ENCODE measurements around the gene CFAP65. TPM values are rescaled to one million over a fixed set of nuclear protein-coding genes. Genes with fewer than 3 reads are reported as not detected.

Gene CFAP65
- polyA plus RNA-seq, 1 donor (not counting 4 experiments of a cell fraction or from before 2014, with no cell fraction given) = not detected

DNA sequence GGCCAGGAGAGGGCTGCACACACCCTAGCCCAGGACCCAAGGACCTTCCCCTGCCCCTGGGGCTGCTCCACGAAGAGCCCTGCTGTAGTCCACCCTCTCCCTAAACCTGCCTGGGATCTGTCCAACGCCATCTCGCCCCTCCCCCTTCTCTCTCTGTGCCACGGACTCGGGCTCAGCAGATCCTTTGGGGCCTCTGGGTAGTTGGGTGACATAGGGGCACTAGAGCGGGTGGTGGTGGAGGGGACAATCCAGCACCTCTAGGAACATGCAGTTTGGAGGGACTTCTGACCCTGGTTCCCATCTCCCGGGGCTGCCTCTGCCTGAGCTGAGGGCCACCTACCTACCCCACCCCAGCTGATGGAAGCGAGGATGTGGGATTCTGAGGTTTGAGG is 40.8 kb downstream of the CFAP65 start:
- Histone ChIP-seq H3K9me3 (ENCODE audit: control insufficient read depth, low read depth, low read length) (no peaks in the 10 kb centered on the region), H2AFZ (ENCODE audit: control insufficient read depth, low read length) (no peak overlapping the region), H3K27ac (ENCODE audit: control insufficient read depth, insufficient read depth, low read length) (no peak overlapping the region), H3K27me3 (ENCODE audit: control insufficient read depth, extremely low read depth, insufficient read depth, low read length) (peaks cover 83% of the 10 kb centered on the region), H3K4me2 (ENCODE audit: control insufficient read depth, extremely low read depth, insufficient read depth, low read depth, low read length) (no peak overlapping the region), H3K36me3 (ENCODE audit: control insufficient read depth in 2 of 2, extremely low read depth in 1 of 2, insufficient read depth in 2 of 2, low read length in 2 of 2) (no peaks in the 10 kb centered on the region), H3K4me1 (ENCODE audit: control insufficient read depth, extremely low read depth, insufficient read depth, low read length) (peaks cover 15% of the 10 kb centered on the region), H3K9me1 (ENCODE audit: control insufficient read depth, extremely low read depth, insufficient read depth, low read length) (no peaks in the 10 kb centered on the region), H4K20me1 (ENCODE audit: control insufficient read depth, extremely low read depth, insufficient read depth, low read length) (peaks cover 4% of the 10 kb centered on the region), H3K79me2 (ENCODE audit: control insufficient read depth, insufficient read depth, low read length) (no peaks in the 10 kb centered on the region), H3K4me3 (ENCODE audit: control insufficient read depth in 2 of 3, extremely low read depth in 1 of 3, insufficient read depth in 2 of 3, low read depth in 1 of 3, low read length in 3 of 3) (no peak overlapping the region), H3K9ac (ENCODE audit: control insufficient read depth, extremely low read depth, insufficient read depth, low read length) (no peak overlapping the region)
- no peak for TF ChIP-seq EZH2 (IDR thresholded peaks at IDR 0.05; ENCODE audit: low read length)
- TF ChIP-seq, protein P1, sequence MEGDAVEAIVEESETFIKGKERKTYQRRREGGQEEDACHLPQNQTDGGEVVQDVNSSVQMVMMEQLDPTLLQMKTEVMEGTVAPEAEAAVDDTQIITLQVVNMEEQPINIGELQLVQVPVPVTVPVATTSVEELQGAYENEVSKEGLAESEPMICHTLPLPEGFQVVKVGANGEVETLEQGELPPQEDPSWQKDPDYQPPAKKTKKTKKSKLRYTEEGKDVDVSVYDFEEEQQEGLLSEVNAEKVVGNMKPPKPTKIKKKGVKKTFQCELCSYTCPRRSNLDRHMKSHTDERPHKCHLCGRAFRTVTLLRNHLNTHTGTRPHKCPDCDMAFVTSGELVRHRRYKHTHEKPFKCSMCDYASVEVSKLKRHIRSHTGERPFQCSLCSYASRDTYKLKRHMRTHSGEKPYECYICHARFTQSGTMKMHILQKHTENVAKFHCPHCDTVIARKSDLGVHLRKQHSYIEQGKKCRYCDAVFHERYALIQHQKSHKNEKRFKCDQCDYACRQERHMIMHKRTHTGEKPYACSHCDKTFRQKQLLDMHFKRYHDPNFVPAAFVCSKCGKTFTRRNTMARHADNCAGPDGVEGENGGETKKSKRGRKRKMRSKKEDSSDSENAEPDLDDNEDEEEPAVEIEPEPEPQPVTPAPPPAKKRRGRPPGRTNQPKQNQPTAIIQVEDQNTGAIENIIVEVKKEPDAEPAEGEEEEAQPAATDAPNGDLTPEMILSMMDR (optimal IDR thresholded peaks at IDR 0.05 in 1 of 3, IDR thresholded peaks at IDR 0.05 in 1 of 3, conservative IDR thresholded peaks at IDR 0.05 in 1 of 3; ENCODE audit: extremely low read depth in 1 of 3, insufficient read depth in 2 of 3, low read length in 3 of 3) = no peak
- DNase-seq (ENCODE audit: low read depth, low spot score) = no peak
- dilution Hi-C loops (cut with MboI; ENCODE audit: extremely low pct_ligation_motif_present, low sequenced_read_pairs) = no loop called here
- no peak for FAIRE-seq

DNA sequence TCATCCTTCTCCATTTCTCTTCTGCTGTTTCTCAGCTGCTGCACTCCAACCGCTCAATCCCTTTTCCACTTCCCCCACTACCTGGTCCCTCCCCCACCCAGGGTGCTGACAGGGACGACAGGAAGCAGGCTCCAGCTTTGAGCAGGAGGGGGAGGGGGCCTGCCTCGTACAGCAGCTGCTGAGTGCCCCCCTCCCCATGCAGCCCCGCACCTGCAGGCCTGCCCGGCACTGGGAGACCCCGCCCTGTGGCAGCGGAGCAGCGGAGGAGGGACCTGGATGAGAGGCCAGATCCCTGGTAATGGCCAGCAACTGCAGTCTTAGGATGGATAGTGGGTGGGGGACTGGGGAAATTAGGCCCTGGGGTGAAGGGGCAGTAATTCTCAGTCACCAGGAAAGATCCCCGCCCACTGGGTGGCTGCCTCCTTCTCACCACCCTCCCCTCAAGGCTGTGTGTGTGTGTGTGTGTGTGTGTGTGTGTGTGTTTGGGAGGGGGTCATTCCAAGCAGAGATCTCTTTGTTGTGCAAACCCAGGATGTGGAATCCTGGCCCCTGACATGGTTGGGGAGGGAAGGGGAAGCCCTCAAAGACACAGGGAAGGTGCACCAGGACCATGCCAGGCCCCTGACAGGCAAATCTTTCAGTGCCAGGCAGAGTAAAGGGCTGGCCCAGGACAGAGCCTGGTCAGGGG is 41.3 kb downstream of the CFAP65 start:
- Histone ChIP-seq H3K4me1 (ENCODE audit: control insufficient read depth, extremely low read depth, insufficient read depth, low read length) (peaks cover 15% of the 10 kb centered on the region), H3K79me2 (ENCODE audit: control insufficient read depth, insufficient read depth, low read length) (no peaks in the 10 kb centered on the region), H2AFZ (ENCODE audit: control insufficient read depth, low read length) (no peak overlapping the region), H4K20me1 (ENCODE audit: control insufficient read depth, extremely low read depth, insufficient read depth, low read length) (peaks cover 4% of the 10 kb centered on the region), H3K9me1 (ENCODE audit: control insufficient read depth, extremely low read depth, insufficient read depth, low read length) (no peaks in the 10 kb centered on the region), H3K4me2 (ENCODE audit: control insufficient read depth, extremely low read depth, insufficient read depth, low read depth, low read length) (no peak overlapping the region), H3K27ac (ENCODE audit: control insufficient read depth, insufficient read depth, low read length) (no peak overlapping the region), H3K9ac (ENCODE audit: control insufficient read depth, extremely low read depth, insufficient read depth, low read length) (no peak overlapping the region), H3K4me3 (ENCODE audit: control insufficient read depth in 2 of 3, extremely low read depth in 1 of 3, insufficient read depth in 2 of 3, low read depth in 1 of 3, low read length in 3 of 3) (no peak overlapping the region), H3K27me3 (ENCODE audit: control insufficient read depth, extremely low read depth, insufficient read depth, low read length) (peaks cover 84% of the 10 kb centered on the region), H3K9me3 (ENCODE audit: control insufficient read depth, low read depth, low read length) (no peaks in the 10 kb centered on the region), H3K36me3 (ENCODE audit: control insufficient read depth in 2 of 2, extremely low read depth in 1 of 2, insufficient read depth in 2 of 2, low read length in 2 of 2) (no peaks in the 10 kb centered on the region)
- dilution Hi-C loops (cut with MboI; ENCODE audit: extremely low pct_ligation_motif_present, low sequenced_read_pairs) = no loop called here
- FAIRE-seq (no peak), DNase-seq (ENCODE audit: low read depth, low spot score) (no peak)
- TF ChIP-seq EZH2 (IDR thresholded peaks at IDR 0.05; ENCODE audit: low read length) = no peak
- TF ChIP-seq, protein P1 (optimal IDR thresholded peaks at IDR 0.05 in 1 of 3, IDR thresholded peaks at IDR 0.05 in 1 of 3, conservative IDR thresholded peaks at IDR 0.05 in 1 of 3; ENCODE audit: extremely low read depth in 1 of 3, insufficient read depth in 2 of 3, low read length in 3 of 3) = no peak

Measured in keratinocyte (primary cell).